IPS-NIHi11 (cell line): Measurements from ENCODE around the gene CLCN6.

ENCODE experiments used
- DNase-seq: peaks from one replicate; pipeline ENCODE4 v3.0.0; 2012; ENCODE audit warnings: mixed read lengths, low spot score

CLCN6 gene

GRCh38 chr1:11879311-11880180 is 73.6 kb downstream of the CLCN6 start:
- DNase-seq: no peak

GRCh38 chr1:11880181-11880575 is 74.2 kb downstream of the CLCN6 start:
- DNase-seq: no peak

GRCh38 chr1:11880911-11881748 is 75.1 kb downstream of the CLCN6 start:
- DNase-seq: no peak

- peak; percentile 6 for DNase-seq
Measured at GRCh38 chr1:11881749-11882441, 75.9 kb downstream of the CLCN6 start.

GRCh38 chr1:11882814-11883538 is 77.0 kb downstream of the CLCN6 start:
- peak; percentile 81 for DNase-seq

- DNase-seq: no peak
Measured at GRCh38 chr1:11885916-11886315, 79.9 kb downstream of the CLCN6 start.

- no peak for DNase-seq
Measured at GRCh38 chr1:11886986-11887665, 81.1 kb downstream of the CLCN6 start.

- no peak for DNase-seq
Measured at GRCh38 chr1:11887666-11888007, 81.6 kb downstream of the CLCN6 start.

GRCh38 chr1:11888206-11888876 is 82.3 kb downstream of the CLCN6 start:
- no peak for DNase-seq

GRCh38 chr1:11888877-11889208 is 82.9 kb downstream of the CLCN6 start:
- DNase-seq: no peak

- no peak for DNase-seq
Measured at GRCh38 chr1:11891433-11892186, 85.6 kb downstream of the CLCN6 start.
